SU-DHL-6 (cell line): ENCODE data around the gene EYA2.
"Not testable (repeated sequence)": the region's sequence is repeated elsewhere in the genome, so short reads cannot be mapped to it uniquely, and the experiment has no call there.

ENCODE experiments used
- H2AFZ ChIP-seq: fragments of 200-600 bp; sonication (generic); 2 replicates; pipeline ENCODE4 v1.6.1; 2014; ENCODE audit warnings: low read depth, mild to moderate bottlenecking, moderate library complexity, mixed read lengths, antibody characterized with exemption, low read length; ENCODE audit not compliant: severe bottlenecking
- H3F3A ChIP-seq: fragments of 200-600 bp; shearing (Covaris generic); 2 replicates; pipeline ENCODE4 v1.6.0; 2016; ENCODE audit warnings: antibody characterized with exemption, mild to moderate bottlenecking; ENCODE audit not compliant: insufficient read depth
- H3K27ac ChIP-seq: fragments of 200-600 bp; sonication (generic); 2 replicates; pipeline ENCODE4 v1.5.1; 2016; ENCODE audit warnings: low read depth, mild to moderate bottlenecking, low read length, moderate library complexity, mixed read lengths
- H3K27me3 ChIP-seq: fragments of 200-600 bp; sonication (generic), shearing (Covaris generic); 2 replicates; pipeline ENCODE4 v1.6.0; 2014; ENCODE audit warnings: mild to moderate bottlenecking, low read length
- H3K36me3 ChIP-seq: fragments of 200-600 bp; sonication (generic); 2 replicates; pipeline ENCODE4 v1.6.1; 2014; ENCODE audit warnings: mild to moderate bottlenecking, low read length, mixed read lengths
- H3K4me2 ChIP-seq: fragments of 300-600, 200-600 bp; shearing (Covaris generic), sonication (generic); 2 replicates; pipeline ENCODE4 v1.6.0; 2014; ENCODE audit warnings: low read length, low read depth, mild to moderate bottlenecking; ENCODE audit not compliant: poor library complexity, severe bottlenecking
- H3K4me3 ChIP-seq: fragments of 200-600 bp; sonication (generic); 2 replicates; pipeline ENCODE4 v1.5.1; 2014; ENCODE audit warnings: antibody characterized with exemption, low read length, mild to moderate bottlenecking, mixed read lengths; ENCODE audit not compliant: insufficient read depth, poor library complexity, severe bottlenecking
- H3K79me2 ChIP-seq: fragments of 200-600 bp; sonication (generic); 2 replicates; pipeline ENCODE4 v1.6.1; 2014; ENCODE audit warnings: mild to moderate bottlenecking, low read length, moderate library complexity; ENCODE audit not compliant: insufficient read depth
- H3K9ac ChIP-seq: fragments of 200-600 bp; sonication (generic); 2 replicates; pipeline ENCODE4 v1.7.0; 2014; ENCODE audit warnings: mild to moderate bottlenecking, low read length
- H3K9me2 ChIP-seq: fragments of 200-600 bp; sonication (generic); replicated peaks from 2 replicates; pipeline ENCODE4 v1.6.1; 2014; ENCODE audit warnings: low read length; ENCODE audit not compliant: insufficient read depth
- H3K9me3 ChIP-seq: fragments of 200-600 bp; sonication (generic); 2 replicates; pipeline ENCODE4 v1.6.1; 2014; ENCODE audit warnings: low read length, mixed read lengths; ENCODE audit not compliant: insufficient read depth
- H4K20me1 ChIP-seq: fragments of 200-600 bp; sonication (generic); 2 replicates; pipeline ENCODE4 v1.6.1; 2014; ENCODE audit warnings: low read depth, mild to moderate bottlenecking, antibody characterized with exemption, low read length, moderate library complexity, mixed read lengths
- EZH2phosphoT487 ChIP-seq: fragments of 200-600 bp; sonication (generic), shearing (Covaris generic); conservative IDR thresholded peaks from 2 replicates; pipeline ENCODE4 v1.6.1; 2018; ENCODE audit warnings: mild to moderate bottlenecking, antibody characterized with exemption, low read length, moderate library complexity, mixed read lengths
- TF ChIP-seq, protein P1 (sequence below): fragments of 200-600 bp; sonication (generic); IDR thresholded peaks from one replicate; pipeline ENCODE4 v1.5.1; 2017; ENCODE audit warnings: antibody characterized with exemption, mild to moderate bottlenecking, low read length, moderate library complexity; ENCODE audit not compliant: insufficient read depth, poor library complexity, severe bottlenecking

Gene EYA2

DNA sequence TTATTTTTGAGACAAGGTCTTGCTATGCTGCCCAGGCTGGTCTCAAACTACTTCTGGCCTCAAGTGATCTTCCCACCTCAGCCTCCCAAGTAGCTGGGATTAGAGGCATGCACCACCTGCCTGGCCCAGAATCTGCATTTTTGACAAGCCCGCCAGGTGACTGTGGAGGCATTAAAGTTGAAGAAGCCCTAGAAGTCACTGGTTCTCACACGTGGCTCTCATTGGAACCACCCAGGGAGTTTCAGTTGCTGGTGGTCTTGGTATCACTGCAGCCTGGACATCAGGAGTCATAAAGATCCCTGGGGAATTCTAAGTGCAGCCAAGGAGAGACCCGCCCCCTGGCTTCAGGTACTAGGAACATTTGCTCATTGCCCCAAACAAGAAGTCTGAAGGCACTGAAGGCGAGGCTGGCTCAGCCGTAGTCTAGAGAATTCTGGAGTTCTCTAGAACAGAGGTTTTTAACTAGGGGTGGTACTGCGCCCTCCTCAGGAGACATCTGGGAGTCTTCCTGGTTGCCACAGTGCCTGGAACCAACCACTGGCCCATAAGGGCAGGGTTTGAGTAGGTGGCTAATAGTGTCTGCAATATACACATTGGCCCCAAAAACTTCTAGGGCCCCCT is 279.1 kb downstream of the EYA2 start:
- Histone ChIP-seq H3K4me3 (no peak overlapping the region), H4K20me1 (no peaks in the 10 kb centered on the region), H3F3A (no peaks in the 10 kb centered on the region), H3K4me2 (no peak overlapping the region), H3K27ac (no peak overlapping the region), H3K36me3 (no peaks in the 10 kb centered on the region), H2AFZ (no peak overlapping the region), H3K27me3 (no peaks in the 10 kb centered on the region), H3K9me3 (no peaks in the 10 kb centered on the region), H3K9me2 (no peaks in the 10 kb centered on the region), H3K79me2 (no peaks in the 10 kb centered on the region), H3K9ac (no peak overlapping the region)
- no peak for TF ChIP-seq EZH2phosphoT487
- TF ChIP-seq, protein P1, sequence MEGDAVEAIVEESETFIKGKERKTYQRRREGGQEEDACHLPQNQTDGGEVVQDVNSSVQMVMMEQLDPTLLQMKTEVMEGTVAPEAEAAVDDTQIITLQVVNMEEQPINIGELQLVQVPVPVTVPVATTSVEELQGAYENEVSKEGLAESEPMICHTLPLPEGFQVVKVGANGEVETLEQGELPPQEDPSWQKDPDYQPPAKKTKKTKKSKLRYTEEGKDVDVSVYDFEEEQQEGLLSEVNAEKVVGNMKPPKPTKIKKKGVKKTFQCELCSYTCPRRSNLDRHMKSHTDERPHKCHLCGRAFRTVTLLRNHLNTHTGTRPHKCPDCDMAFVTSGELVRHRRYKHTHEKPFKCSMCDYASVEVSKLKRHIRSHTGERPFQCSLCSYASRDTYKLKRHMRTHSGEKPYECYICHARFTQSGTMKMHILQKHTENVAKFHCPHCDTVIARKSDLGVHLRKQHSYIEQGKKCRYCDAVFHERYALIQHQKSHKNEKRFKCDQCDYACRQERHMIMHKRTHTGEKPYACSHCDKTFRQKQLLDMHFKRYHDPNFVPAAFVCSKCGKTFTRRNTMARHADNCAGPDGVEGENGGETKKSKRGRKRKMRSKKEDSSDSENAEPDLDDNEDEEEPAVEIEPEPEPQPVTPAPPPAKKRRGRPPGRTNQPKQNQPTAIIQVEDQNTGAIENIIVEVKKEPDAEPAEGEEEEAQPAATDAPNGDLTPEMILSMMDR, result no peak

DNA sequence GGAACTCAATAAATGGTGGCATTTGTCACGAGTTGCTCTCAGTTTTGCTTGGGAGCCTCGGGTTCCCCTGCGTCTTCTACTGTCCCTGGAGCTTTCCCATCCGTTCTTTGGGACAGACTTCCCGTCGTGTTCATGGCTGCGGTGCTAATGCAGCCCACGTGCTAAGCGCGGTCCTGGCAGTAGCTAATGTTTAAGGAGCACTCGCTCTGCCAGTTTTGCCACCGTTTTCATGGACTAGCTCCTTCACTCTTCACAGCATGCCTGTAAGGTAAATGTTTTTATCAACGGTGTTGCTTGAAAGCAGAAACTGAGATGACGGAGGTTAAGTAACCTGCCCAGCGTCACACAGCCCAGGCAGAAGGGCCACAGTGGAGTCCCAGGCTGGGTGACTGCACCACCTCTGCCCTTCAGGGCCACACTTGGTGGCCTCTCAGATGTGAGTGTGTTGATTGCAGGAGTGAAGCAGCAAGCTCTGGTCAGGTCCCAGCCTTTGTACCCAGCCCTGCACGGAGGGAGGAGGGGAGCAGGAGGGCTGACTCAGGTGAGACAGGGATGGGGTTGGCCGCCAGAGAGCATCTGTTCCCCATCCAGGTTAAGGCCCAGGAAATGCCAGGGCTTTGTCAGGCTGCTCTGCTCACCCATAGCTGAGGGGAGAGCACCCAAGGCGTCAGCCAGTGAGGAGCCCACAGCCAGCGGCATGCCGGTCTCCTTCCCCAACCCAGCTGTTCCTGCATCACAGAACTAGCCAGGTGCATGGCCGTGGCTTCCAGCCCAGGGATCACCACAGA is 280.0 kb downstream of the EYA2 start:
- no peak for TF ChIP-seq EZH2phosphoT487
- TF ChIP-seq, protein P1, result no peak
- Histone ChIP-seq H2AFZ (no peak overlapping the region), H3K27ac (no peak overlapping the region), H3K27me3 (no peaks in the 10 kb centered on the region), H3K4me2 (no peak overlapping the region), H3K9ac (no peak overlapping the region), H3K79me2 (no peaks in the 10 kb centered on the region), H3K9me3 (no peaks in the 10 kb centered on the region), H4K20me1 (no peaks in the 10 kb centered on the region), H3K9me2 (no peaks in the 10 kb centered on the region), H3K36me3 (no peaks in the 10 kb centered on the region), H3K4me3 (no peak overlapping the region), H3F3A (no peaks in the 10 kb centered on the region)

DNA sequence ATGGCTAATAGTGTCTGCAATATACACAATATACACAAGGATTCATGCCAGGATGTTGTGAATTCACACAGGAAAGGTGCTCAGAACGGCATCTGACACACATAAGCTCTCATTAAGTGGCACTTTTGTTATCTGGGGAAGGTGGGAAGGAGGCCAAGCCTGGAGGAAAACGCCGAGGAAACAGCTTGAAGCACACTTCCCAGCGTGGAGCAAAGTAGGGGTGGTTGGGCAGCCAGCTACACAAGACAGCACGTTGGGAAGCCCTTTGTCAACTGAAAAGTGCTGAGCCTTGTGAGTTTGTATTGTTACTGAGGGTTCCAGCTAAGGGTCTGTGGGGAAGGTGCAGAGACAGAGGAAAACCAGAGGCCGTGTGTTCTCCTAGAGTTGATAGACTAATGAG is 280.9 kb downstream of the EYA2 start:
- H3F3A ChIP-seq, result no peaks in the 10 kb centered on the region
- no peaks in the 10 kb centered on the region for H3K27me3 ChIP-seq
- no peaks in the 10 kb centered on the region for H3K9me3 ChIP-seq
- H3K9ac ChIP-seq, result no peak overlapping the region
- TF ChIP-seq, protein P1, result no peak
- no peak for TF ChIP-seq EZH2phosphoT487
- H3K4me3 ChIP-seq, result no peak overlapping the region
- no peaks in the 10 kb centered on the region for H4K20me1 ChIP-seq
- H3K36me3 ChIP-seq, result no peaks in the 10 kb centered on the region
- no peaks in the 10 kb centered on the region for H3K9me2 ChIP-seq
- H3K27ac ChIP-seq, result no peak overlapping the region
- no peaks in the 10 kb centered on the region for H3K79me2 ChIP-seq
- no peak overlapping the region for H3K4me2 ChIP-seq
- H2AFZ ChIP-seq, result no peak overlapping the region

DNA sequence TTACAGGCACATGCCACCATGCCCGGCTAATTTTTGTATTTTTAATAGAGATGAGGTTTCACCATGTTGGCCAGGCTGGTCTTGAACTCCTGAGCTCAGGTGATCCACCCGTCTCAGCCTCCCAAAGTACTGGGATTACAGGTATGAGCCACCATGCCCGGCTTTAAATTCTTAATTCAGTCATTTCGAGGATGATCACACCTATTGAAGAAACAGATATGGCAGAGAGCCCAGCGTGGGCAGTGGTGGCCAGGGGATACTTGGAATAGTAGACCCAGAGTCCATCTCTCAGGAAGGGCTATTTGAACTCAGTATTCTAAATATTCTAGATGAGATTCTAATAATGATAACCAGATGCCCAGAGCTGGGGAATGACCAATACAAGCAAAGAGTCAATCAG is 281.6 kb downstream of the EYA2 start:
- H3K27me3 ChIP-seq, H2AFZ ChIP-seq, H3K9me3 ChIP-seq, H3K79me2 ChIP-seq, H3K9me2 ChIP-seq, H3F3A ChIP-seq, H4K20me1 ChIP-seq, H3K27ac ChIP-seq, H3K4me2 ChIP-seq, H3K4me3 ChIP-seq, H3K9ac ChIP-seq, H3K36me3 ChIP-seq: not testable (repeated sequence)
